ENCODE measurements around the gene ZMYND8. TPM values are rescaled to one million over a fixed set of nuclear protein-coding genes. Genes with fewer than 3 reads are reported as not detected.
"Not testable (repeated sequence)": the region's sequence is repeated elsewhere in the genome, so short reads cannot be mapped to it uniquely, and the experiment has no call there.

ZMYND8 gene
- total RNA-seq, 1 donor from 2014 or later = 45.7 TPM

- intact Hi-C loops (cut with DNase I) = no loop called here
- TF ChIP-seq, protein P1, sequence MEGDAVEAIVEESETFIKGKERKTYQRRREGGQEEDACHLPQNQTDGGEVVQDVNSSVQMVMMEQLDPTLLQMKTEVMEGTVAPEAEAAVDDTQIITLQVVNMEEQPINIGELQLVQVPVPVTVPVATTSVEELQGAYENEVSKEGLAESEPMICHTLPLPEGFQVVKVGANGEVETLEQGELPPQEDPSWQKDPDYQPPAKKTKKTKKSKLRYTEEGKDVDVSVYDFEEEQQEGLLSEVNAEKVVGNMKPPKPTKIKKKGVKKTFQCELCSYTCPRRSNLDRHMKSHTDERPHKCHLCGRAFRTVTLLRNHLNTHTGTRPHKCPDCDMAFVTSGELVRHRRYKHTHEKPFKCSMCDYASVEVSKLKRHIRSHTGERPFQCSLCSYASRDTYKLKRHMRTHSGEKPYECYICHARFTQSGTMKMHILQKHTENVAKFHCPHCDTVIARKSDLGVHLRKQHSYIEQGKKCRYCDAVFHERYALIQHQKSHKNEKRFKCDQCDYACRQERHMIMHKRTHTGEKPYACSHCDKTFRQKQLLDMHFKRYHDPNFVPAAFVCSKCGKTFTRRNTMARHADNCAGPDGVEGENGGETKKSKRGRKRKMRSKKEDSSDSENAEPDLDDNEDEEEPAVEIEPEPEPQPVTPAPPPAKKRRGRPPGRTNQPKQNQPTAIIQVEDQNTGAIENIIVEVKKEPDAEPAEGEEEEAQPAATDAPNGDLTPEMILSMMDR (IDR thresholded peaks at IDR 0.05) = no peak
- no peak overlapping the region for H3K27ac ChIP-seq
- no peak overlapping the region for H3K4me3 ChIP-seq
- no peaks in the 10 kb centered on the region for H3K27me3 ChIP-seq
- no peak for DNase-seq
- no peaks in the 10 kb centered on the region for H3K9me3 ChIP-seq
- H3K36me3 ChIP-seq = peaks cover 79% of the 10 kb centered on the region
- no peaks in the 10 kb centered on the region for H3K4me1 ChIP-seq
- ATAC-seq = no peak
These were observed 145.5 kb downstream of the ZMYND8 start for GRCh38 chr20:47211036-47211435.

DNA sequence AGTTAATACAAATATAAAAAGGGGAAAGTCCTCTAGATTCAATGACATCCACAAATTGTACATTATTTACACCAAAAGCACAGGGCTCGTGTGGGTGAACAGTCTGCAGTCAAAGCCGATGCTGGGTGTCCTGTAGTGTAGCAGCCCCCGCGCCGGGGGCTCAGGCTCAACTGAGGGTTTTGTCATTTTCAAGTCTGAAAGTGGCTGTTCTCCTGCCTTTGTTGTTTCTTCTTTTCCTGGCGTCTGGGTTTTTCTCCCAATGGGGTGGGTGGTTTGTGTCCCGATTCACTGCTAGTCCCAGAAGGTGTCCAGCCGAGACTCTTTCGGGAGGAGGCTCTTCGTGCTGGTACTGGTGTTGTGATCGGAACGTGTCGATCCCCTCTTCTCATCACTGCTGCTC is 146.0 kb downstream of the ZMYND8 start:
- H3K36me3 ChIP-seq = peaks cover 74% of the 10 kb centered on the region
- intact Hi-C loops (cut with DNase I) = no loop called here
- H3K27me3 ChIP-seq = no peaks in the 10 kb centered on the region
- H3K4me1 ChIP-seq = no peaks in the 10 kb centered on the region
- no peak overlapping the region for H3K27ac ChIP-seq
- no peak overlapping the region for H3K4me3 ChIP-seq
- no peak for ATAC-seq
- H3K9me3 ChIP-seq = no peaks in the 10 kb centered on the region
- TF ChIP-seq, protein P1 (IDR thresholded peaks at IDR 0.05) = no peak
- no peak for DNase-seq

GRCh38 chr20:47209982-47210381 is 146.5 kb downstream of the ZMYND8 start:
- H3K36me3 ChIP-seq = peaks cover 69% of the 10 kb centered on the region
- H3K4me3 ChIP-seq = no peak overlapping the region
- DNase-seq (no peak), ATAC-seq (no peak)
- H3K27me3 ChIP-seq = no peaks in the 10 kb centered on the region
- no peaks in the 10 kb centered on the region for H3K4me1 ChIP-seq
- no peaks in the 10 kb centered on the region for H3K9me3 ChIP-seq
- no peak overlapping the region for H3K27ac ChIP-seq
- intact Hi-C loops (cut with DNase I) = no loop called here
- TF ChIP-seq, protein P1 (IDR thresholded peaks at IDR 0.05) = no peak

GRCh38 chr20:47208534-47209174 is 147.8 kb downstream of the ZMYND8 start:
- ATAC-seq (no peak), DNase-seq (no peak)
- TF ChIP-seq, protein P1 (IDR thresholded peaks at IDR 0.05) = no peak
- no peaks in the 10 kb centered on the region for H3K4me1 ChIP-seq
- H3K27me3 ChIP-seq = no peaks in the 10 kb centered on the region
- intact Hi-C loops (cut with DNase I) = no loop called here
- no peak overlapping the region for H3K27ac ChIP-seq
- H3K9me3 ChIP-seq = no peaks in the 10 kb centered on the region
- no peak overlapping the region for H3K4me3 ChIP-seq
- H3K36me3 ChIP-seq = peaks cover 56% of the 10 kb centered on the region

- Histone ChIP-seq H3K4me3 (no peak overlapping the region), H3K36me3 (peaks cover 41% of the 10 kb centered on the region), H3K27me3 (no peaks in the 10 kb centered on the region), H3K27ac (no peak overlapping the region), H3K9me3 (no peaks in the 10 kb centered on the region), H3K4me1 (no peaks in the 10 kb centered on the region)
- intact Hi-C loops (cut with DNase I) = no loop called here
- DNase-seq (no peak), ATAC-seq (no peak)
- TF ChIP-seq, protein P1 (IDR thresholded peaks at IDR 0.05) = no peak
These were observed 149.4 kb downstream of the ZMYND8 start for GRCh38 chr20:47206962-47207641.

- H3K27ac ChIP-seq; intact Hi-C loops (cut with DNase I); H3K4me3 ChIP-seq: not testable (repeated sequence)
These were observed 149.9 kb downstream of the ZMYND8 start for GRCh38 chr20:47206552-47206951.

More at GRCh38 chr20:47206552-47206951, 149.9 kb downstream of the ZMYND8 start:
- DNase-seq, ATAC-seq, H3K4me1 ChIP-seq, H3K27me3 ChIP-seq, H3K9me3 ChIP-seq: not testable (repeated sequence)
- peaks cover 35% of the 10 kb centered on the region for H3K36me3 ChIP-seq
